ENCODE data around the gene NFIX. TPM values are rescaled to one million over a fixed set of nuclear protein-coding genes. Genes with fewer than 3 reads are reported as not detected.

Gene NFIX
- total and polyA plus RNA-seq, 2 donors (not counting 3 experiments of a cell fraction or from before 2014, with no cell fraction given): 9.8 to 37.7 TPM

GRCh38 chr19:13016245-13016627 lies 21.0 kb downstream of the NFIX start:
- Histone ChIP-seq H3K36me3 (ENCODE audit: control insufficient read depth in 2 of 2, extremely low read depth in 1 of 2, insufficient read depth in 2 of 2, low read length in 2 of 2) (no peaks in the 10 kb centered on the region), H2AFZ (ENCODE audit: low read depth, low read length) (no peak overlapping the region), H3K4me1 (ENCODE audit: control insufficient read depth, extremely low read depth, insufficient read depth, low read length) (peaks cover 16% of the 10 kb centered on the region), H3K79me2 (ENCODE audit: control insufficient read depth, insufficient read depth, low read length) (no peaks in the 10 kb centered on the region), H3K9me3 (replicated peaks; ENCODE audit: control insufficient read depth, insufficient read depth, low read length) (no peaks in the 10 kb centered on the region), H3K27ac (ENCODE audit: insufficient read depth, low read depth, low read length) (no peak overlapping the region), H4K20me1 (replicated peaks; ENCODE audit: control insufficient read depth, extremely low read depth, insufficient read depth, low read length) (no peaks in the 10 kb centered on the region), H3K4me3 (replicated peaks in 1 of 3; ENCODE audit: insufficient read depth in 1 of 3, low read depth in 1 of 3, low read length in 3 of 3) (no peak overlapping the region), H3K9me1 (replicated peaks; ENCODE audit: control insufficient read depth, extremely low read depth, insufficient read depth, low read length) (no peaks in the 10 kb centered on the region), H3K27me3 (ENCODE audit: control insufficient read depth in 2 of 2, insufficient read depth in 2 of 2, low read length in 2 of 2) (peaks cover 0 to 12% of the 10 kb centered on the region in 2 experiments), H3K9ac (replicated peaks; ENCODE audit: extremely low read depth, insufficient read depth, low read length) (no peak overlapping the region), H3K4me2 (ENCODE audit: insufficient read depth, low read length) (no peak overlapping the region)
- TF ChIP-seq GATA2 (IDR thresholded peaks at IDR 0.05; ENCODE audit: insufficient read depth, insufficient read length, low read depth, low read length) (no peak), FOS (IDR thresholded peaks at IDR 0.05; ENCODE audit: borderline replicate concordance, insufficient read depth, low read length) (no peak), MYC (IDR thresholded peaks at IDR 0.05; ENCODE audit: low read depth, low read length) (no peak), POLR2A (IDR thresholded peaks at IDR 0.05; ENCODE audit: low read depth, low read length) (no peak), EZH2 (IDR thresholded peaks at IDR 0.05; ENCODE audit: borderline replicate concordance, low read depth, low read length, severe bottlenecking) (no peak), CTCF (IDR thresholded peaks at IDR 0.05; ENCODE audit: extremely low read depth in 1 of 2, insufficient read depth in 1 of 2, low read depth in 1 of 2, low read length in 2 of 2) (no peak), POLR2AphosphoS5 (IDR thresholded peaks at IDR 0.05; ENCODE audit: insufficient read depth, low read depth, low read length) (no peak), JUN (IDR thresholded peaks at IDR 0.05; ENCODE audit: borderline replicate concordance, insufficient read depth, insufficient read length, low read depth) (no peak), MAX (IDR thresholded peaks at IDR 0.05; ENCODE audit: insufficient read depth, insufficient read length) (no peak)
- ChIA-PET POLR2A (interaction anchor here (0.7 kb wide), 1 partner anchor 17 kb away, joined by 5 read pairs; no protein-coding TSS in a partner anchor), CTCF (no interaction called here)
- no TSS peak for BruUV-seq (replicated peaks)
- FAIRE-seq: no peak
- no peak for DNase-seq (ENCODE audit: low read depth, low spot score)
- dilution Hi-C loops (cut with MboI; ENCODE audit: extremely low pct_ligation_motif_present, low sequenced_read_pairs): no loop called here
- intact Hi-C loops (cut with micrococcal nuclease): no loop called here

Data from endothelial cell of umbilical vein (primary cell).